OCI-LY3 (cell line): ENCODE measurements around the gene ZNF488.

Experiments used
- H2AFZ ChIP-seq: fragments of 200-600, 300-600 bp; shearing (Covaris generic); 2 replicates; pipeline ENCODE4 v1.6.0; 2014; ENCODE audit warnings: antibody characterized with exemption, low read depth, low read length
- H3K27ac ChIP-seq: fragments of 200-600, 300-600 bp; sonication (generic); 2 replicates; pipeline ENCODE4 v1.5.1; 2014; ENCODE audit warnings: mild to moderate bottlenecking, low read length, moderate library complexity, mixed read lengths
- H3K27me3 ChIP-seq: fragments of 200-600, 300-600 bp; sonication (generic); 2 replicates; pipeline ENCODE4 v1.6.1; 2014; ENCODE audit warnings: low read depth, low read length, mixed read lengths
- H3K36me3 ChIP-seq: fragments of 200-600, 300-600 bp; sonication (generic); replicated peaks from 2 replicates; pipeline ENCODE3; 2014; ENCODE audit warnings: low read depth, low read length, mixed read lengths
- H3K4me1 ChIP-seq: fragments of 300-600, 200-600 bp; sonication (generic); 2 replicates; pipeline ENCODE4 v1.6.1; 2014; ENCODE audit warnings: low read length, mixed read lengths
- H3K4me2 ChIP-seq: fragments of 200-600, 300-600 bp; sonication (generic); 2 replicates; pipeline ENCODE4 v1.6.1; 2014; ENCODE audit warnings: low read length, mixed read lengths
- H3K4me3 ChIP-seq: fragments of 300-600, 200-600 bp; sonication (generic); 2 replicates; pipeline ENCODE4 v1.5.1; 2014; ENCODE audit warnings: antibody characterized with exemption, mild to moderate bottlenecking, low read length, moderate library complexity
- H3K79me2 ChIP-seq: fragments of 300-600, 200-600 bp; shearing (Covaris generic); 2 replicates; pipeline ENCODE4 v1.6.1; 2014; ENCODE audit warnings: mild to moderate bottlenecking, low read length, mixed read lengths
- H3K9ac ChIP-seq: fragments of 300-600, 200-600 bp; shearing (Covaris generic); 2 replicates; pipeline ENCODE4 v1.6.0; 2014; ENCODE audit warnings: mild to moderate bottlenecking, low read length, moderate library complexity
- H3K9me3 ChIP-seq: fragments of 200-600, 300-600 bp; shearing (Covaris generic); 2 replicates; pipeline ENCODE4 v1.6.1; 2014; ENCODE audit warnings: low read length, mixed read lengths; ENCODE audit not compliant: insufficient read depth
- H4K20me1 ChIP-seq: fragments of 200-600, 300-600 bp; sonication (generic); 2 replicates; pipeline ENCODE4 v1.6.1; 2016; ENCODE audit warnings: low read length, mixed read lengths; ENCODE audit not compliant: insufficient read depth
- EZH2phosphoT487 ChIP-seq: fragments of 200-600 bp; shearing (Covaris generic); IDR thresholded peaks from 2 replicates; pipeline ENCODE4 v1.6.1; 2018; ENCODE audit warnings: antibody characterized with exemption, mixed run types, low read depth
- TF ChIP-seq, protein P1 (sequence below): fragments of 200-600, 300-600 bp; sonication (generic); IDR thresholded peaks from 2 replicates; pipeline ENCODE4 v1.5.1; 2014; ENCODE audit warnings: antibody characterized with exemption, low read length, low read depth

ZNF488 gene

GRCh38 chr10:47374611-47375536 lies 9.2 kb downstream of the ZNF488 start:
- Histone ChIP-seq H3K4me2 (no peak overlapping the region), H3K27ac (no peak overlapping the region), H2AFZ (no peak overlapping the region), H3K9me3 (no peaks in the 10 kb centered on the region), H3K4me3 (no peak overlapping the region), H3K79me2 (no peaks in the 10 kb centered on the region), H3K4me1 (no peaks in the 10 kb centered on the region), H3K36me3 (no peaks in the 10 kb centered on the region), H3K27me3 (peaks cover 32% of the 10 kb centered on the region), H3K9ac (no peak overlapping the region), H4K20me1 (no peaks in the 10 kb centered on the region)
- no peak for TF ChIP-seq EZH2phosphoT487
- TF ChIP-seq, protein P1, sequence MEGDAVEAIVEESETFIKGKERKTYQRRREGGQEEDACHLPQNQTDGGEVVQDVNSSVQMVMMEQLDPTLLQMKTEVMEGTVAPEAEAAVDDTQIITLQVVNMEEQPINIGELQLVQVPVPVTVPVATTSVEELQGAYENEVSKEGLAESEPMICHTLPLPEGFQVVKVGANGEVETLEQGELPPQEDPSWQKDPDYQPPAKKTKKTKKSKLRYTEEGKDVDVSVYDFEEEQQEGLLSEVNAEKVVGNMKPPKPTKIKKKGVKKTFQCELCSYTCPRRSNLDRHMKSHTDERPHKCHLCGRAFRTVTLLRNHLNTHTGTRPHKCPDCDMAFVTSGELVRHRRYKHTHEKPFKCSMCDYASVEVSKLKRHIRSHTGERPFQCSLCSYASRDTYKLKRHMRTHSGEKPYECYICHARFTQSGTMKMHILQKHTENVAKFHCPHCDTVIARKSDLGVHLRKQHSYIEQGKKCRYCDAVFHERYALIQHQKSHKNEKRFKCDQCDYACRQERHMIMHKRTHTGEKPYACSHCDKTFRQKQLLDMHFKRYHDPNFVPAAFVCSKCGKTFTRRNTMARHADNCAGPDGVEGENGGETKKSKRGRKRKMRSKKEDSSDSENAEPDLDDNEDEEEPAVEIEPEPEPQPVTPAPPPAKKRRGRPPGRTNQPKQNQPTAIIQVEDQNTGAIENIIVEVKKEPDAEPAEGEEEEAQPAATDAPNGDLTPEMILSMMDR, result no peak

DNA sequence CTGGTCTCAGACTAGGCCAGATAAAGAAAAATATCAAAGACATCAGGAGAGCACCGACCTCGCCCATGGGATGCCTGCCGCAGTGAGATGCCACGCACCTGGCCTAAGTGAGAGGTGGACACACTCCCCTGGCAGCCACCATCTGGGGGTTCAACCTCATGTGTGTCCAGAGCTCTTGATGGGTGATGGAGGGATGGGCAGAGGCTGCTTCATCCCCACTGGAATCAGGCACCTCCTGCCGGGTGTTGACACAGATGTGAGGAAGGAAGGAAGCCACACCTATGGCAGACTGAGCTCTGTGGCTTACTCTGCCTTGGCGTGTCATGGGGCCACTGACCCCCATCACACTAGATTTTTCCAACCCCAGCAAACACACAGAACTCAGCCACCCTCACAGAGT lies 11.4 kb downstream of the ZNF488 start:
- TF ChIP-seq EZH2phosphoT487, result no peak
- TF ChIP-seq, protein P1, result no peak
- Histone ChIP-seq H3K36me3 (no peaks in the 10 kb centered on the region), H3K4me2 (no peak overlapping the region)

GRCh38 chr10:47371629-47372485 lies 12.2 kb downstream of the ZNF488 start:
- H3K4me2 ChIP-seq, result no peak overlapping the region

More for the DNA sequence above, 11.4 kb downstream of the ZNF488 start:
- no peaks in the 10 kb centered on the region for H3K79me2 ChIP-seq
- H3K4me1 ChIP-seq, result no peaks in the 10 kb centered on the region
- peaks cover 22% of the 10 kb centered on the region for H3K27me3 ChIP-seq
- no peaks in the 10 kb centered on the region for H4K20me1 ChIP-seq
- H3K9ac ChIP-seq, result no peak overlapping the region
- H3K27ac ChIP-seq, result no peak overlapping the region
- no peak overlapping the region for H3K4me3 ChIP-seq
- H3K9me3 ChIP-seq, result no peaks in the 10 kb centered on the region
- no peak overlapping the region for H2AFZ ChIP-seq

More at GRCh38 chr10:47371629-47372485, 12.2 kb downstream of the ZNF488 start:
- no peaks in the 10 kb centered on the region for H4K20me1 ChIP-seq
- H2AFZ ChIP-seq, result no peak overlapping the region
- H3K9ac ChIP-seq, result no peak overlapping the region
- no peaks in the 10 kb centered on the region for H3K79me2 ChIP-seq
- no peak overlapping the region for H3K4me3 ChIP-seq
- no peaks in the 10 kb centered on the region for H3K9me3 ChIP-seq
- H3K27me3 ChIP-seq, result peaks cover 14% of the 10 kb centered on the region
- TF ChIP-seq, protein P1, result no peak
- TF ChIP-seq EZH2phosphoT487, result no peak
- H3K36me3 ChIP-seq, result no peaks in the 10 kb centered on the region
- no peak overlapping the region for H3K27ac ChIP-seq
- no peaks in the 10 kb centered on the region for H3K4me1 ChIP-seq
